ENCODE measurements around the gene MEGF9. TPM values are rescaled to one million over a fixed set of nuclear protein-coding genes. Genes with fewer than 3 reads are reported as not detected.

The MEGF9 gene
- total RNA-seq, 1 donor from 2014 or later = 9.0 TPM

DNA sequence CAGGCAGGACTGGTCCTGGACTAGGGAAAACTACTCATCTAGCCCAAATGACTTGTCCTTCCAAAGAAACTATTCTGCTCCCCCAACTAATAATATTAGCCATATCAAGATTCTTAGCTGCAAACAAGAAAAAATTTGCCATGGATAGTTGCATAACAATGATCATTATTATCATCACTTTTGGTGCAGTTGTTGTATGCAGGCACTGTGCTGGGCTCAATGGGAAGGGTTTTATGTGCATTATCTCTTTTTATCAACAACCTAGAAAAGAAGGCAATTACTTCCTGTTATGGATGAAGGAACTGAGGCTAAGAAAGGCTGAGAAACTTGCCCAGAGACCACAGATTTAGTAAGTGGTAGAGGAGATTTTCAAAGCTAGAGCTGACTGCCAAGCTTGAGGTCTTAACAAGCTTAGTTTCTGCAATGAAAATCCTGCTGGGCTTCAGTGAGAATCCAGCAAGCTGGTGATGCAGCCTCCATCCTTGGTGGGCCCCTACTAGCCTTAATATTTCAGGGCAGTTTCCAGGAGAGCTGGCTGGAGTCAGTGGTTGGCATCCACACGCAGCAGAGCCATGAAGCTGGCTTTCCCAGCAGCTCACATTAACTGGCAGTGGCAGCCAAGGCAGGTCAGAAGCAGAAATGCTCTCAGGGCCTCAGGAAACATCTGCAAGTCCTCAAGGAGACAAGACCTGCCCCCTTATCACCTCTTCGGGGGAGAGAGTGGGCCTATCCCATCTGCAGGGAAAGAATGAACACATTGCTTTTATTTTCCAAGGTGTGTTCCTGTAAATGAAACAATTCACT is 20.5 kb upstream of the MEGF9 start:
- Mint-ChIP-seq H3K4me1 (peaks cover 22% of the 10 kb centered on the region), H3K36me3 (ENCODE audit: low read depth) (no peaks in the 10 kb centered on the region), H3K4me3 (no peak overlapping the region), H3K9me3 (peaks cover 3% of the 10 kb centered on the region), H3K27ac (peak overlapping the region; percentile 69), H3K27me3 (no peaks in the 10 kb centered on the region)
- intact Hi-C loops (cut with micrococcal nuclease) = no loop called here
- TF ChIP-seq, protein P1, sequence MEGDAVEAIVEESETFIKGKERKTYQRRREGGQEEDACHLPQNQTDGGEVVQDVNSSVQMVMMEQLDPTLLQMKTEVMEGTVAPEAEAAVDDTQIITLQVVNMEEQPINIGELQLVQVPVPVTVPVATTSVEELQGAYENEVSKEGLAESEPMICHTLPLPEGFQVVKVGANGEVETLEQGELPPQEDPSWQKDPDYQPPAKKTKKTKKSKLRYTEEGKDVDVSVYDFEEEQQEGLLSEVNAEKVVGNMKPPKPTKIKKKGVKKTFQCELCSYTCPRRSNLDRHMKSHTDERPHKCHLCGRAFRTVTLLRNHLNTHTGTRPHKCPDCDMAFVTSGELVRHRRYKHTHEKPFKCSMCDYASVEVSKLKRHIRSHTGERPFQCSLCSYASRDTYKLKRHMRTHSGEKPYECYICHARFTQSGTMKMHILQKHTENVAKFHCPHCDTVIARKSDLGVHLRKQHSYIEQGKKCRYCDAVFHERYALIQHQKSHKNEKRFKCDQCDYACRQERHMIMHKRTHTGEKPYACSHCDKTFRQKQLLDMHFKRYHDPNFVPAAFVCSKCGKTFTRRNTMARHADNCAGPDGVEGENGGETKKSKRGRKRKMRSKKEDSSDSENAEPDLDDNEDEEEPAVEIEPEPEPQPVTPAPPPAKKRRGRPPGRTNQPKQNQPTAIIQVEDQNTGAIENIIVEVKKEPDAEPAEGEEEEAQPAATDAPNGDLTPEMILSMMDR (IDR thresholded peaks at IDR 0.05) = no peak
- ChIA-PET POLR2A (interaction anchor here (0.6 kb wide), 1 partner anchor 40 kb away, joined by 3 read pairs; no protein-coding TSS in a partner anchor), CTCF (interaction anchor here (1.5 kb wide), 1 partner anchor 325 kb away, joined by 3 read pairs; no protein-coding TSS in a partner anchor)
- ATAC-seq (ENCODE audit: low read depth) (peak; percentile 42), DNase-seq (no peak)

DNA sequence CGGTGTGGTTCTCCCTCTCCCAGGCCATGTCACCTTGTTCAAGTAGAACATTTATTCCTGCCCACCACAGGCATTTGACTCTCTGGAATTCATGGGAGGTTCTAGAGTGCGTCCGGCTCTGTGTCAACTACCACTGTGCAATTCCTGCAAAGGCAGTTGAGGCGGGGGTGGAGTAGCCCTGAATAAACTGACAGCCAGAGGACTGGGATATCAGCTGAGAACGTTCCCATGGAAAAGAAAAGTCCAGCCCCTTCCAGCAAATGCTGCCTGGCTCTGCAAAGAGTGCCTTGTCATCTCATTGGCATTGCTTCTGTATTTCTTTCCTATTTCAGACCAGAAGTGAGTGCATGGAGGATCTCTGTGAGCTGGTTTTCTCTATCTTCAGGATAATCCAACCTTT is 18.9 kb upstream of the MEGF9 start:
- Mint-ChIP-seq H3K36me3 (ENCODE audit: low read depth) (no peaks in the 10 kb centered on the region), H3K27ac (no peak overlapping the region), H3K9me3 (peaks cover 3% of the 10 kb centered on the region), H3K4me3 (no peak overlapping the region), H3K27me3 (no peaks in the 10 kb centered on the region), H3K4me1 (peaks cover 22% of the 10 kb centered on the region)
- TF ChIP-seq, protein P1 (IDR thresholded peaks at IDR 0.05) = no peak
- no peak for DNase-seq
- no peak for ATAC-seq (ENCODE audit: low read depth)
- intact Hi-C loops (cut with micrococcal nuclease) = no loop called here
- ChIA-PET CTCF (no interaction called here), POLR2A (interaction anchor here (0.5 kb wide), 1 partner anchor 111 kb away, joined by 10 read pairs; no protein-coding TSS in a partner anchor)

DNA sequence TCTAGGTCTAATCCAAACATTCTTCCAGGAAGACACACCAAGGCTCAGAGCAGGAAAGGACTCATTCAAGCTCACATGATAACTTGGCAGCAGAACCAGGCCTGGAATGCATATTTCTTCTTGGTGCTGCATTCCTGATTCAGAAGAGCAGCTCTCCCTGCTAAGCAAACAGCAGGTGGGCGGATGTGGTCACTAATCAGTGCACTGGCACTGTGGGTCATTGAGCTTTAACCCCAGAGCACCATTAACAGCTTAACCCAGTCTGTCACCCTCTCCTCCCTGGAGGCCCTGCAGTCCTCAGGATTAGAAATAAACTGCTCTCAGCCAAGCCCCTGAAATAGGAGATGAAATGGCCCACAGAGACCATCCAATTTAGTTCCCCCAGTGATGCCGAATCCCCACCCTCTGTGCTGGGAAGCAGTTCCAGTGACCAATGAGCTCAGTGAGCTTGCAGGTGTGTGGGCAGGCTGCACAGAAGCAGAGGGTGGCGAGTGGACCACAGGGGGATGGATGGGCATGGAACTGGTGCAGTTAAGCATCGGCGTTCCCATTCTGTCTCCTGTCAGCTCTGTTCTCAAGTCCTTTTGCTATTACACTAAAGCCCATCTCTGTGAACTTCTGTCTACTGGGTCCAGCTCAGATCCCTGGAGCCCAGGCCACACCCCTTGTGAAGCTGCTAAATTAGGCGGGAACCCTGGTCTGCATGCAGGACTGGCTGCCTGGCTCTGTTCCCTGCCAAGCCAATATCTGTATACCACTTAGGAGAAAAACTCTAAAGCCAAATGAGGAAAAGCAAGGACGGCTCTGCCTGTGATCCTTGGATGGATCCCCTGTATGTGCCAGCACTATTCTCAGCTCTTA is 16.6 kb upstream of the MEGF9 start:
- POLR2A ChIA-PET = interaction anchor here (1.5 kb wide), 1 partner anchor 16 kb away, joined by 4 read pairs; the partner anchor contains the start of gene MEGF9
- Mint-ChIP-seq H3K9me3 (no peaks in the 10 kb centered on the region), H3K27me3 (no peaks in the 10 kb centered on the region), H3K36me3 (ENCODE audit: low read depth) (no peaks in the 10 kb centered on the region), H3K27ac (no peak overlapping the region), H3K4me3 (no peak overlapping the region), H3K4me1 (peaks cover 20% of the 10 kb centered on the region)
- DNase-seq = no peak
- TF ChIP-seq, protein P1 (IDR thresholded peaks at IDR 0.05) = no peak
- ATAC-seq (ENCODE audit: low read depth) = no peak
- intact Hi-C loops (cut with micrococcal nuclease) = no loop called here
- CTCF ChIA-PET = interaction anchor here (0.9 to 1.2 kb wide), 3 partner anchors 12 to 329 kb away, joined by 3 to 4 read pairs (median 3); no protein-coding TSS in a partner anchor

DNA sequence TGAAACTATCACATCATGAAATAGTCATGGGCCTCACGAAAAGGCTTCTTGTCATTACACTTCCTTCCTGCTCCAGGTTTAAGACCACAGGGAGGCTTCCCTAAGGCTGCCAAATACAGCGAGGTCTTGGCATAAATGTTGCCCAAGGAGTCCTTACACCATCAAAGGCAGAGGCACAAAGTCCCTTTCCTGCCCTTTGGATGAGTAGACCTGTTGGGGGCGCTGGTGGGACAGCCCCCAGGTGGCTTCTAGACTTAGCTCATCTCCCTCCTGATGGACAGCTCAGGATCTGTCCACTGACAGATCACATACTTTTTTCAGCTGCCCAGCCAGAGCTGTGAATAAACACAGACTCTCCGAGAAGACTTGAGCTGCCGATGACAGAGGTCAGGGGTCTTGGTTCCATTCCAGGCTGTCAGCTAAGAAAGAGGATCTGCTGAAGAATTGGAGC is 15.5 kb upstream of the MEGF9 start:
- Mint-ChIP-seq H3K4me3 (no peak overlapping the region), H3K27me3 (no peaks in the 10 kb centered on the region), H3K27ac (no peak overlapping the region), H3K9me3 (no peaks in the 10 kb centered on the region), H3K4me1 (peaks cover 9% of the 10 kb centered on the region), H3K36me3 (ENCODE audit: low read depth) (no peaks in the 10 kb centered on the region)
- TF ChIP-seq, protein P1 (IDR thresholded peaks at IDR 0.05) = no peak
- ATAC-seq (ENCODE audit: low read depth) (no peak), DNase-seq (no peak)
- ChIA-PET POLR2A (interaction anchor here (0.5 kb wide), 1 partner anchor 25 kb away, joined by 6 read pairs; no protein-coding TSS in a partner anchor), CTCF (no interaction called here)
- intact Hi-C loops (cut with micrococcal nuclease) = no loop called here

Measured in activated B cell treated with CpG ODN at 0.5 μM for 24 hours (primary cell).